Cardiac fibroblast (primary cell): Measurements from ENCODE around the gene ICA1.

ENCODE experiments used
- DNase-seq, 2 donors: peaks; one replicate each; pipeline versions ENCODE4 v3.0.0 to v3.0.0-alpha.2; 2010; ENCODE audit warnings: low read depth in 2 of 2
- H3K4me3 ChIP-seq, 2 donors: replicated peaks in 1 of 2; 1 replicate in 1 of 2; 2 replicates in 1 of 2; pipeline ENCODE4 v1.5.1; 2011; ENCODE audit warnings: low read depth in 2 of 2, low read length in 2 of 2, mild to moderate bottlenecking in 2 of 2, moderate library complexity in 1 of 2
- CTCF ChIP-seq: IDR thresholded peaks from one replicate; pipeline ENCODE4 v1.5.1; 2011; ENCODE audit warnings: low read depth, mild to moderate bottlenecking, low read length, inconsistent platforms

Gene ICA1

GRCh38 chr7:8134089-8134733 is 127.8 kb downstream of the ICA1 start:
- no peak overlapping the region for H3K4me3 ChIP-seq
- no peak for DNase-seq
- TF ChIP-seq CTCF: no peak

DNA sequence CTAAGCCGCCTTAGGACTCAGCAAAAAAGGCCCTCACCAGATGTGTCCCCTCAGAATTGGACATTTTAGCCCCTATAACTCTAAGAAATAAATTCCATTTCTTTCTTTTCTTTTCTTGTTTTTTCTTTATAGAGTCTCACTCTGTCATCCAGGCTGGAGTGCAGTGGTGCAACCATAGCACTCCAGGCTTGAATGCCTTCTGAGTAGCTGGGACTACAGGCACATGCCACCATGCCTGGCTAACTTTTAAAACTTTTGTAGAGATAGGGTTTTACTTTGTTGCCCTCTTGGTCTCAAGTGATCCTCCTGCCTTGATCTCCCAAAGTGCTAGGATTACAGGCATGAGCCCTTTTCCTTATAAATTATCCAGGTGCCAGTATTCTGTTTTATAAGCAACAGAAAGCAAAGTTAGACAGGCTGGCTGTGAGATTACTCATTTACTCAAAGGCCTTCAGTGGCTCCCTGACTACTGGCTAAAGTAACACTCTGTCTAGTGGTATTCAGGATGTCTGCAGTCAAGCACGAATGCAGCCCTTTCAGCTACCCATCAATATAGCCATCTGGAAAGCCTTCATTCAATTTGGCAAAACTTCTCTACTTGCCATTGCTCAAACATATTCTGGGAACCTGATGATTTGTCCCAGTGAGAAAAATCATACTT is 128.6 kb downstream of the ICA1 start:
- DNase-seq: no peak
- TF ChIP-seq CTCF: no peak
- no peak overlapping the region for H3K4me3 ChIP-seq

GRCh38 chr7:8131694-8132605 is 130.0 kb downstream of the ICA1 start:
- no peak for DNase-seq
- no peak overlapping the region for H3K4me3 ChIP-seq
- TF ChIP-seq CTCF: no peak

DNA sequence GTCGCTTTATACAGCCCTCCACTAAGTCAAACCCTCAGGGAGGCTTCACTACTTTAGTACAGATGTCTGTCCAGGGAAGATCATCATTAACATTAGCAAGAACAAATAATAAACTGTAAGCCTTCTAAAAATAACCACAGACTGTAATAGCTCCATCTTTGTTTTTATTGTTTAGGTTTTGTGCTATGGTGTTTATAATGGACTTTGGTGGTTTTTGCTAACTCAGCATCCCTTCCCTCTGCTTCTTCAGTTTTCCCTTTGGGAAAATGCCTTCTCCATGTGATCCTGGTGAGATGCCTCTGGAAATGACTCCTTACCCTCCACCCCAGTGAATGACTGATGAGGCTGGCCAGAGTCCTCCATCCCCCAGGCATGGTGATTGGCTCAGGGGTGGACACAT is 131.3 kb downstream of the ICA1 start:
- no peak for DNase-seq
- no peak overlapping the region for H3K4me3 ChIP-seq
- no peak for TF ChIP-seq CTCF

DNA sequence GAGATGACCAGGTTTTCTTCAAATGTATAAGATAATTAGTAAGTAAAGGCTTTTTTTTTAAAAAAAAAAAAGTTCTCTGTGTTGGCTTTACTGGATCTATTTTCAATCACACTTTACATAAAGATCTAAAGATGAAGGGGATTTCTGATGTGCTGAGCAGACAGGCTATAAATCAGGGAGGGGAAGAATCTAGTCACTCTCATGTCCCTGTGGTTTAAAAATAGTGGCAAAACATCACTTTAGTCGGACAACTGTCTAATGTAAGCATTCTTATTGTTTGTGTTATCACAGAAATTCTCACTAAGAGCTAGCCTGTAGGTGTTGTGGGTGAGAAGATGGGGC is 132.7 kb downstream of the ICA1 start:
- no peak overlapping the region for H3K4me3 ChIP-seq
- no peak for DNase-seq

More for the DNA sequence above, 132.7 kb downstream of the ICA1 start:
- TF ChIP-seq CTCF: no peak
